ENCODE results near the gene BCAP31. TPM values are rescaled to one million over a fixed set of nuclear protein-coding genes. Genes with fewer than 3 reads are reported as not detected.
"Not testable (repeated sequence)": the region's sequence is repeated elsewhere in the genome, so short reads cannot be mapped to it uniquely, and the experiment has no call there.

BCAP31 gene
- total RNA-seq, 2 donors from 2014 or later = 217 to 295 TPM

DNA sequence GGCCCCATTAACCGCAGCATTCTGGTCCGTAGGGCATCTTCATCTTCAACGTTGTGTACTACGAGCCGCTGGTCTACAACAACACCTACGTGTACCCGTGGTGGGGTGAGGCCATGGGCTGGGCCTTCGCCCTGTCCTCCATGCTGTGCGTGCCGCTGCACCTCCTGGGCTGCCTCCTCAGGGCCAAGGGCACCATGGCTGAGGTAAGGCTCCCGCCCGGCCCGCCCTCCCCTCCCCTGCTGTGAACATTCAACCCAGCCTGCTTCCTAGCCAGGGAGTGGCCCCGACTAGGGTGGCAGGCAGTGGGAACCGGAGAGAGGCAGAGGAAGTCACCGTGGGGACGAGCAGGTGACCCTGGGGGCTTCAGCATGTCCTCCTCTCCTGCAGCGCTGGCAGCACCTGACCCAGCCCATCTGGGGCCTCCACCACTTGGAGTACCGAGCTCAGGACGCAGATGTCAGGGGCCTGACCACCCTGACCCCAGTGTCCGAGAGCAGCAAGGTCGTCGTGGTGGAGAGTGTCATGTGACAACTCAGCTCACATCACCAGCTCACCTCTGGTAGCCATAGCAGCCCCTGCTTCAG, 29.4 kb downstream of the BCAP31 start:
- DNase-seq = no peak
- TF ChIP-seq, protein P1, sequence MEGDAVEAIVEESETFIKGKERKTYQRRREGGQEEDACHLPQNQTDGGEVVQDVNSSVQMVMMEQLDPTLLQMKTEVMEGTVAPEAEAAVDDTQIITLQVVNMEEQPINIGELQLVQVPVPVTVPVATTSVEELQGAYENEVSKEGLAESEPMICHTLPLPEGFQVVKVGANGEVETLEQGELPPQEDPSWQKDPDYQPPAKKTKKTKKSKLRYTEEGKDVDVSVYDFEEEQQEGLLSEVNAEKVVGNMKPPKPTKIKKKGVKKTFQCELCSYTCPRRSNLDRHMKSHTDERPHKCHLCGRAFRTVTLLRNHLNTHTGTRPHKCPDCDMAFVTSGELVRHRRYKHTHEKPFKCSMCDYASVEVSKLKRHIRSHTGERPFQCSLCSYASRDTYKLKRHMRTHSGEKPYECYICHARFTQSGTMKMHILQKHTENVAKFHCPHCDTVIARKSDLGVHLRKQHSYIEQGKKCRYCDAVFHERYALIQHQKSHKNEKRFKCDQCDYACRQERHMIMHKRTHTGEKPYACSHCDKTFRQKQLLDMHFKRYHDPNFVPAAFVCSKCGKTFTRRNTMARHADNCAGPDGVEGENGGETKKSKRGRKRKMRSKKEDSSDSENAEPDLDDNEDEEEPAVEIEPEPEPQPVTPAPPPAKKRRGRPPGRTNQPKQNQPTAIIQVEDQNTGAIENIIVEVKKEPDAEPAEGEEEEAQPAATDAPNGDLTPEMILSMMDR (IDR thresholded peaks at IDR 0.05) = no peak
- Histone ChIP-seq H3K27me3 (no peaks in the 10 kb centered on the region), H3K9ac (ENCODE audit: low read depth in 2 of 2, low read length in 2 of 2) (no peak overlapping the region), H3K9me3 (no peaks in the 10 kb centered on the region), H3K4me3 (no peak overlapping the region), H3K27ac (no peak overlapping the region), H3K4me1 (no peaks in the 10 kb centered on the region), H3K36me3 (no peaks in the 10 kb centered on the region)
- intact Hi-C loops (cut with DNase I) = no loop called here

- DNase-seq; intact Hi-C loops (cut with DNase I); H3K9ac ChIP-seq (ENCODE audit: low read depth in 2 of 2, low read length in 2 of 2); H3K4me1 ChIP-seq; H3K36me3 ChIP-seq; H3K27ac ChIP-seq; H3K4me3 ChIP-seq; H3K27me3 ChIP-seq; H3K9me3 ChIP-seq: not testable (repeated sequence)
Measured at GRCh38 chrX:153694256-153694655, 29.9 kb downstream of the BCAP31 start.

- Histone ChIP-seq H3K9ac (ENCODE audit: low read depth in 2 of 2, low read length in 2 of 2) (no peak overlapping the region), H3K9me3 (no peaks in the 10 kb centered on the region), H3K4me1 (no peaks in the 10 kb centered on the region), H3K27ac (no peak overlapping the region), H3K36me3 (no peaks in the 10 kb centered on the region), H3K4me3 (no peak overlapping the region), H3K27me3 (no peaks in the 10 kb centered on the region)
- intact Hi-C loops (cut with DNase I) = no loop called here
- no peak for DNase-seq
- TF ChIP-seq, protein P1 (IDR thresholded peaks at IDR 0.05) = no peak
Measured at GRCh38 chrX:153693216-153694086, 30.7 kb downstream of the BCAP31 start.

DNA sequence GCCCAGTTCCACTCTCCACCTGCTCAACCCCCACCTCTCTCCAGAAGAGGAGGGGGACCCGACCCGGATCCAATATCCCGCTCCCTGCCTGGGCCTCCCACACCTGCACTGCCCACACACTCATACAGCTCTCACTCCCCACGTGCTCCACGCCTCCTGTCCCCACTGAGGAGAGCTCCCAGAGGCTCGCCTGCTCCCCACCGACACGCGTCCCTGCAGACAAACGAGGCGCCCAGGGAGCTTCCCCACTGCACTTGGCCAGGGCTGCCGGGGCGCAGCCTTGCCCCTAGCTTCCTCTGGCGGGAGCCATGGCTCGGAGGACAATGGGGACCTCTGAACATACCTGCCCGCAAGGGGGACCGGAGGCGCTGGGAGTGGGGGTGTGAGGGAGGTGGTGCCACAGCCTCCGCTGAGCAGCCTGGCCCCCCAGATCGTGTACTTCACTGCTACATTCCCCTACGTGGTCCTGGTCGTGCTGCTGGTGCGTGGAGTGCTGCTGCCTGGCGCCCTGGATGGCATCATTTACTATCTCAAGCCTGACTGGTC, 31.5 kb downstream of the BCAP31 start:
- no peak for DNase-seq
- intact Hi-C loops (cut with DNase I) = no loop called here
- no peak overlapping the region for H3K9ac ChIP-seq (ENCODE audit: low read depth in 2 of 2, low read length in 2 of 2)

GRCh38 chrX:153692003-153692402, 32.2 kb downstream of the BCAP31 start:
- Histone ChIP-seq H3K27ac (no peak overlapping the region), H3K9me3 (no peaks in the 10 kb centered on the region), H3K4me1 (no peaks in the 10 kb centered on the region), H3K36me3 (no peaks in the 10 kb centered on the region), H3K27me3 (no peaks in the 10 kb centered on the region), H3K4me3 (no peak overlapping the region), H3K9ac (ENCODE audit: low read depth in 2 of 2, low read length in 2 of 2) (no peak overlapping the region)
- DNase-seq = no peak
- intact Hi-C loops (cut with DNase I) = no loop called here
- TF ChIP-seq, protein P1 (IDR thresholded peaks at IDR 0.05) = no peak

More for the DNA sequence above, 31.5 kb downstream of the BCAP31 start:
- Histone ChIP-seq H3K36me3 (no peaks in the 10 kb centered on the region), H3K9me3 (no peaks in the 10 kb centered on the region), H3K4me3 (no peak overlapping the region), H3K27ac (no peak overlapping the region), H3K27me3 (no peaks in the 10 kb centered on the region), H3K4me1 (no peaks in the 10 kb centered on the region)
- TF ChIP-seq, protein P1 (IDR thresholded peaks at IDR 0.05) = no peak

DNA sequence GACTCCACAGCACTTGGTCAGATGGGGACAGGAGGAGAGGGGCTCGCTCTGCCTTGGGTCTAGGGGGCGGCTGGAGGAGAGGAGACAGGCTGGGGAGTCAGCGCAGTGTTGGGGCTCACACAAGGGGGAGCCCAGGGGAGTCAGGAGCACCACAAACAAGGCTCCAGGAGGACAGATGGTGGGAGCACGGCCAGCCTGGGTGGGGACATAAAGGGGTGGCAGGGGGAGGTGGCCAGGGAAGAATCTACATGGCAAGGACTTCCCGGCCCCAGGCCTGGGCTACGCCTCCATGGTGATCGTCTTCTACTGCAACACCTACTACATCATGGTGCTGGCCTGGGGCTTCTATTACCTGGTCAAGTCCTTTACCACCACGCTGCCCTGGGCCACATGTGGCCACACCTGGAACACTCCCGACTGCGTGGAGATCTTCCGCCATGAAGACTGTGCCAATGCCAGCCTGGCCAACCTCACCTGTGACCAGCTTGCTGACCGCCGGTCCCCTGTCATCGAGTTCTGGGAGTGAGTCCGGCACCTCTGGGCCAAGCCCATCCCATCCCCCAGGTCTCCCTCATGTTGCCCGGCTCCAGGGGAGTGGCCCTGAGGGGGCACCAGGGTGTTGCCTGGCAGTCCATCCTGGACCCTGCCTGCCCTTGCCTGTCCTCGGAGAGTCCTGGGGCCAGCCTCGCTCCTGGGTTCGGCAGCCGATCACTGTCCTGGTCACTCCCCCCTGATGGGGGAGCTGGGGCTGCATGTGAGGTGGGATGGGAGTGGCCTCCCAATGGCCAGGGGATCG, 33.0 kb downstream of the BCAP31 start:
- H3K36me3 ChIP-seq; H3K4me1 ChIP-seq; H3K9ac ChIP-seq (ENCODE audit: low read depth in 2 of 2, low read length in 2 of 2); H3K27me3 ChIP-seq; H3K27ac ChIP-seq; DNase-seq; H3K4me3 ChIP-seq; intact Hi-C loops (cut with DNase I); H3K9me3 ChIP-seq: not testable (repeated sequence)

Measured in colonic mucosa (tissue), 4 donors.